Glomerular endothelial cell (primary cell): ENCODE results near the gene LOXL4. TPM values are rescaled to one million over a fixed set of nuclear protein-coding genes. Genes with fewer than 3 reads are reported as not detected.

Experiments
- DNase-seq: peaks from one replicate; pipeline ENCODE4 v3.0.0-alpha.2; 2011; ENCODE audit warnings: low read depth, low spot score; ENCODE audit errors: extremely low read depth
- total RNA-seq: library from RNA; depleted of rRNA; stranded (reverse); fragments of >200 nt; gene quantifications from 2 replicates; pipeline ENCODE4 v1.2.3, GENCODE V29; 2015

Gene LOXL4
- 2.0 and 7.0 TPM in 2 replicates for total RNA-seq

- DNase-seq: no peak
Observed at GRCh38 chr10:98267894-98268693, at the start of gene LOXL4. LOXL4 (minus strand) TSS chr10:98268194; CDS start chr10:98263019, 5,175 bp downstream.

DNA sequence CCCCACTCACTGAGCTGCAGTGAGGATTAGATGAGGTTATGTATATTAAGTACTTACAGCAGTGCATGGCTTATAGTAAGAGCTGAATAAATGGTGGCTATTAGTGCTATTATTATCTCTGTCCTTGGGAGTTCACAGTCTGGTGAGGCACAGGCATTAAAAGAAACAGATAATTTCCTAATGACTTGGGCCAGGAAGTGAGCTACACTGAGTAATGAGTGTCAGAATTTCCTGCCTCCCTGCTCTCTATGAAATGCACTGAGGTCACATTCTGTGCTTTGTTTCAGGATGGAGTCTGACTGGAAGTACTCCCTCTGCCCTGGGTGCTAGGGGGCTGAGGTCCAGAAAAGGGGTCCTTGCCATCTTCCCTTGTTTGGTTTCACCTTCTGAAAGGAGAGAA lies 48.7 kb upstream of the LOXL4 start:
- DNase-seq: peak; percentile 29

- no peak for DNase-seq
Observed at GRCh38 chr10:98316170-98316569, 48.2 kb upstream of the LOXL4 start.

DNA sequence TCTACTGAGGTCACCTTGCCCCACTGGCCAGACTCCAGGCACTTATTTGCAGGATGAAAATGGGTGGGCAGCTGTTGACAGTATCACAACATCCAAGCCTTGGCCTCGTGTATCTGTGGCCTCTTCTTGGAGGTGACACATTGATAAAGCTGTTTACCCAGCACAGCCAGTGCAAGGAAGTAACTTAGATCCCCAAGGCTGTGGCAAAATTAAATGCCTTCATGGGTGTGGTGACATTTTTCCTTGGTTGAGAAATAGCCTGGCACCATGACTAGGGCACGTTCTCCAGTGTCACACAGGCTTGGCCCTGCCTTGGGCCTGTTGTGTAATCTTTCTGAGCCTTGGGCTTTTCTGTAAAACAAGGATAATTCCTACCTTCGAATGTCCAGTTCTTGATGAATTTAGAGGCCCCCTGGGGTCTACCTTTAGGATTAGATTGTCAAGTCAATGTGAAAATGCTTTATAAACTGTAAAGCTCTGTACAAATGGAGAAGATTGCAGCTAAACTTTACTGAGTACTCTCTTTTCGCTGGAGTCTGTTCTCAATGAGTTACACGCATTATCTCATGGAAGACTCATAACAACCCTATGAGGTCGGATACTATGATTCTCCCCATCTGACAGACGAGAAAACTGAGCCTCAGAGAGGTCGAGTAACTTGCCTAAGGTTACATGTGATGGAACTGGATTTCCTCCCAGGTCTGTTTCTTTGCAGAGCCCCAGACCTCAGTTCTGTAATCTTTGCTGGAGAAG lies 46.7 kb upstream of the LOXL4 start:
- no peak for DNase-seq

DNA sequence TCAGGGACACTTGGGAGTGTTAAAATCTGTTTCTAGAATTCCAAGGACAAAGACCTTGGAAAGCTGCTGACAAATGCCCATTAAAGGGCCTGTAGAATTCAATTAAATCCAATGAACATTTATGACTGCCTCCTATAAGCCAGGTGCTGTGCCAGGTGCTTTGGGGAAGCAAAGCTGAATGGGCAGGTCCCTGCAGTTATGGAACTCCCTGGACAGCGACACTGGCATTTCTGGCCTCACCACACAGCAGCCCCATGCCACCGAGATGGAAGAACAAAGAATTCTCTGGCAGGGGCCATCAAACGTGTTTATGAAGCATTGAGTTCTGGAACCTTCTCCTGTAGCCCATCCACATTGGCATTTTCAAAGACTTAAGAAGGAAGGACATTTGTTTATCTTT lies 45.6 kb upstream of the LOXL4 start:
- no peak for DNase-seq

- no peak for DNase-seq
Observed at GRCh38 chr10:98312822-98313221, 44.8 kb upstream of the LOXL4 start.

- no peak for DNase-seq
Observed at GRCh38 chr10:98312349-98312748, 44.4 kb upstream of the LOXL4 start.

- no peak for DNase-seq
Observed at GRCh38 chr10:98310701-98311100, 42.7 kb upstream of the LOXL4 start.

DNA sequence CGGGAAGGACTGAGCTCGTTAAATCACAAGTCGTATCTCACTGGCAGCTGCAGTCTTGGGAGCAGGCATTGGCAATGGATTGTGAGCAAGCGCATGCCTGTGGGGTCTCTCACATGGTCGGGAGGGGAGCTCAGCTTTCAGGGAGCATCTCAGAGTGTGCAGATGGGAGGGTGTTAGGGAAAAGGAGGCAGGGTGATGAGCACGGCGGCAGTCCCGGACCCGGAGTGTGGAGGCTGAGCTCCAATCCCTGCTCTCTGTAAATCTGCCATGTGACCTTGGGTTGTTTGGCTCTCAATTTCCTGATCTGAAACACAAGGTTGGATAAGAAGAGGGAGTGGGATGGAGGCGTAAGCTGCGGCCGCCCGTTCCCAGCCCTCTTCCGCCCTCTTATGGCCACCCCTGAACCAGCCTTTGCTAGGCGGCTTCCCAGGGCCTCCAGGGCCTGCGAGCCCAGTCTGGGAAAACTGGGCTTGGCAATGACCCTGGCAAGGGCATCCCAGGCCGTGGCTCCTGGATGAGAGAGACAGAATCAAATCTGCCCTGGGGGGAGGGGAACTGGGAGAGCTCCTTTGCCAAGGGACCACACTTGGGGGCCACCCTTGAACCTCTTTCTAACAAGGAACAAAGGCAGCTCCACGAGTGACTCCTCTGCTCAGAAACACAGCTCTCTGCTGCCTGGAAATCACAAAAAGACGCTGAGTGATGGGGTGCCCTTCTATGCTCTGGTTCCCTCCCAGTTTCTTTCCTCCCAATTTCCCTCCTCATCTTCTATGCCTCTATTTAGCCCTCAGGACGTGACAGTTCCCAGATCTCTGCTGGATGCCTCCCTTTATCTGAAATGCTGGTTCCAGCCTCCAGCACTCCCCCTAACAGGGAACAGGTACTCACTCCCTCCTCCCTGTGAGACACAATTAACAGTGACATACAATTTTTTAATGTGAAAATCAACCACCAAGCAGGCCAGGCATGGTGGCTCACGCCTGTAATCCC lies 41.7 kb upstream of the LOXL4 start:
- no peak for DNase-seq

GRCh38 chr10:98308669-98309365 lies 40.8 kb upstream of the LOXL4 start:
- DNase-seq: no peak

- DNase-seq: no peak
Observed at GRCh38 chr10:98307916-98308541, 40.0 kb upstream of the LOXL4 start.

- DNase-seq: no peak
Observed at GRCh38 chr10:98306501-98306900, 38.5 kb upstream of the LOXL4 start.

GRCh38 chr10:98303569-98303968 lies 35.6 kb upstream of the LOXL4 start:
- no peak for DNase-seq

- DNase-seq: no peak
Observed at GRCh38 chr10:98302741-98303365, 34.9 kb upstream of the LOXL4 start.

DNA sequence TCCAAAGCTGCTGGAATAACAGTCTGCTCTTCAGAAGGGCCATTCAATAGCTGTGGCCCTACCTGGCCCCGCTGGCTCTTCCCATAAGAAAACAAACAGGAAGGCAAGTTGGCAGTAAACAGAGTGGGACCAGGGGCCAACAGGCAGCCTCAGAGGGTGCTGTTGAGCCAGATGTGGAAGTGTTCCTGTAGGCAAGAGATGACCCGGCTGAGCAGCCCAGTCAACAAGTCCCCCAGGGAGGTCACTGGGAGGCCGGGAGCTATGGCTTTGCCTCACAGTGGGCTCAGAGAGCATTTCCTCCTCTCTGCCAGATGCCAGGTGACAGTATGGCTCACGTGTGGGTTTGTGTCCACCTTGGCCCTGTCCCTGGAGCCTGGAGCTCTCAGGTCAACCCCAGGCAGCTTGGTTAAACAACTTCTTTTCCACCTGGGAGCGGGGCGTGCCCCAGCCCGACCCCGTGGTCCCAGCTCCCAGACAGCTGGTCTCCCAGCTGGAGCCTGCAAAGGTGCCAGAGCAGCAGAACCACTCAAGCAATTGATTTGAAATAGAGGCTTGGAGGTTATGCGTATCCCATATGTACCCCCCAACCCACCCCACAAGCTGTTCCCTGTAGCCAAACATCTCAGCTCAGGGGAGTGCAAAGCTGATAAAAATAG lies 33.8 kb upstream of the LOXL4 start:
- no peak for DNase-seq

- DNase-seq: no peak
Observed at GRCh38 chr10:98300526-98301229, 32.7 kb upstream of the LOXL4 start.

- DNase-seq: no peak
Observed at GRCh38 chr10:98299341-98299740, 31.3 kb upstream of the LOXL4 start.

- DNase-seq: no peak
Observed at GRCh38 chr10:98296524-98296923, 28.5 kb upstream of the LOXL4 start.
